Measurements from ENCODE around the gene PIM3. TPM values are rescaled to one million over a fixed set of nuclear protein-coding genes. Genes with fewer than 3 reads are reported as not detected.
A peak's percentile ranks its signal among the peaks of the same experiment; 100 is the strongest.

PIM3 gene
- total RNA-seq, 2 donors from 2014 or later, result 54.0 to 112 TPM

- no peaks in the 10 kb centered on the region for H3K36me3 ChIP-seq
- peak overlapping the region in 1 of 2 donors; percentile 34 for H3K27ac ChIP-seq
- DNase-seq (ENCODE audit: low spot score) (no peak), ATAC-seq (ENCODE audit: insufficient number of reproducible peaks, low FRiP score, low read depth) (no peak)
- no peaks in the 10 kb centered on the region for H3K27me3 ChIP-seq (replicated peaks; ENCODE audit: insufficient read depth)
- peaks cover 12 to 27% of the 10 kb centered on the region in 2 donors for H3K4me1 ChIP-seq (ENCODE audit: control insufficient read depth in 1 of 2, low read depth in 2 of 2)
- no peak for TF ChIP-seq CTCF (IDR thresholded peaks at IDR 0.05)
- H3K9me3 ChIP-seq, result no peaks in the 10 kb centered on the region
- H3K4me3 ChIP-seq, result no peak overlapping the region
Measured at GRCh38 chr22:49951986-49952896, 8.3 kb upstream of the PIM3 start.

GRCh38 chr22:49953027-49953679, 7.4 kb upstream of the PIM3 start:
- ATAC-seq (ENCODE audit: insufficient number of reproducible peaks, low FRiP score, low read depth), result no peak

GRCh38 chr22:49953680-49954344, 6.8 kb upstream of the PIM3 start:
- Histone ChIP-seq H3K27me3 (replicated peaks; ENCODE audit: insufficient read depth) (no peaks in the 10 kb centered on the region), H3K9me3 (no peaks in the 10 kb centered on the region), H3K4me3 (no peak overlapping the region), H3K4me1 (ENCODE audit: control insufficient read depth in 1 of 2, low read depth in 2 of 2) (peaks cover 12 to 27% of the 10 kb centered on the region in 2 donors), H3K36me3 (no peaks in the 10 kb centered on the region), H3K27ac (peak overlapping the region in 1 of 2 donors; percentile 35)
- no peak for TF ChIP-seq CTCF (IDR thresholded peaks at IDR 0.05)
- DNase-seq (ENCODE audit: low spot score) (no peak), ATAC-seq (ENCODE audit: insufficient number of reproducible peaks, low FRiP score, low read depth) (no peak)

More at GRCh38 chr22:49953027-49953679, 7.4 kb upstream of the PIM3 start:
- no peak for TF ChIP-seq CTCF (IDR thresholded peaks at IDR 0.05)
- no peaks in the 10 kb centered on the region for H3K9me3 ChIP-seq
- no peaks in the 10 kb centered on the region for H3K36me3 ChIP-seq
- H3K27ac ChIP-seq, result peak overlapping the region in 1 of 2 donors; percentile 35
- no peak for DNase-seq (ENCODE audit: low spot score)
- H3K4me1 ChIP-seq (ENCODE audit: control insufficient read depth in 1 of 2, low read depth in 2 of 2), result peaks cover 12 to 27% of the 10 kb centered on the region in 2 donors
- H3K27me3 ChIP-seq (replicated peaks; ENCODE audit: insufficient read depth), result no peaks in the 10 kb centered on the region
- H3K4me3 ChIP-seq, result no peak overlapping the region

GRCh38 chr22:49954354-49954753, 6.2 kb upstream of the PIM3 start:
- H3K27ac ChIP-seq, result peak overlapping the region in 1 of 2 donors; percentile 35
- H3K27me3 ChIP-seq (replicated peaks; ENCODE audit: insufficient read depth), result no peaks in the 10 kb centered on the region
- no peaks in the 10 kb centered on the region for H3K36me3 ChIP-seq
- ATAC-seq (ENCODE audit: insufficient number of reproducible peaks, low FRiP score, low read depth) (no peak), DNase-seq (ENCODE audit: low spot score) (no peak)
- no peaks in the 10 kb centered on the region for H3K9me3 ChIP-seq
- H3K4me1 ChIP-seq (ENCODE audit: control insufficient read depth in 1 of 2, low read depth in 2 of 2), result peaks cover 12 to 32% of the 10 kb centered on the region in 2 donors
- TF ChIP-seq CTCF (IDR thresholded peaks at IDR 0.05), result no peak
- no peak overlapping the region for H3K4me3 ChIP-seq
